PC-3 (cell line): ENCODE data around the gene RPS3A. TPM values are rescaled to one million over a fixed set of nuclear protein-coding genes. Genes with fewer than 3 reads are reported as not detected.

ENCODE experiments used
- ATAC-seq: fragments of 200-7000 bp; cut with Tn5 transposase; 2 replicates; pipeline ENCODE4 v1.9.1; 2020; ENCODE audit warnings: mild to moderate bottlenecking, moderate library complexity
- BruUV-seq: library from RNA; stranded (reverse); fragments of 400-500 nt; replicated peaks from 2 replicates; lab custom pipeline; 2021; lab: Mats Ljungman, UMichigan
- CTCF ChIA-PET: fragments of 300-600 bp; sonication (Branson Sonifier 250); formaldehyde crosslinking; loops from one replicate; lab custom pipeline; 2022; ENCODE audit warnings: antibody characterized with exemption; lab: Charles Lee
- POLR2A ChIA-PET: fragments of 300-600 bp; sonication (Branson Sonifier 250); formaldehyde crosslinking; loops from one replicate; lab custom pipeline; 2022; ENCODE audit warnings: antibody characterized with exemption; ENCODE audit not compliant: unreplicated experiment; lab: Charles Lee
- DNase-seq: peaks from one replicate; pipeline ENCODE4 v3.0.0-alpha.2; 2015
- H2AFZ ChIP-seq: fragments of 300-600 bp; sonication (generic); 2 replicates; pipeline ENCODE4 v1.6.0; 2016; ENCODE audit warnings: antibody characterized with exemption, low read length
- H3F3A ChIP-seq: fragments of 300-600 bp; sonication (generic); one replicate; pipeline ENCODE4 v1.6.0; 2017; ENCODE audit warnings: antibody characterized with exemption, low read length, control low read depth, mild to moderate bottlenecking; ENCODE audit not compliant: unreplicated experiment
- H3K27ac ChIP-seq: fragments of 300-600 bp; sonication (generic); 2 replicates; pipeline ENCODE4 v1.5.1; 2016; ENCODE audit warnings: mild to moderate bottlenecking, low read length
- H3K27me3 ChIP-seq: fragments of 300-600 bp; sonication (generic); 2 replicates; pipeline ENCODE4 v1.6.1; 2016; ENCODE audit warnings: low read length, mixed read lengths
- H3K36me3 ChIP-seq: fragments of 300-600 bp; sonication (generic); 2 replicates; pipeline ENCODE4 v1.6.1; 2016; ENCODE audit warnings: low read depth, mixed run types, low read length, mixed read lengths
- H3K4me1 ChIP-seq: fragments of 300-600 bp; sonication (generic); 2 replicates; pipeline ENCODE4 v1.5.1; 2016; ENCODE audit warnings: low read length; ENCODE audit not compliant: insufficient read depth
- H3K4me2 ChIP-seq: fragments of 300-600 bp; sonication (generic); 2 replicates; pipeline ENCODE4 v1.6.0; 2016; ENCODE audit warnings: low read length
- H3K4me3 ChIP-seq: fragments of 300-600 bp; sonication (generic); 2 replicates; pipeline ENCODE4 v1.5.1; 2016; ENCODE audit warnings: mild to moderate bottlenecking, low read length, mixed read lengths
- H3K79me2 ChIP-seq: fragments of 300-600 bp; sonication (generic); 2 replicates; pipeline ENCODE4 v1.6.1; 2017; ENCODE audit warnings: low read length, mixed read lengths
- H3K9ac ChIP-seq: fragments of 300-600 bp; sonication (generic); 2 replicates; pipeline ENCODE4 v1.6.0; 2016; ENCODE audit warnings: mild to moderate bottlenecking, low read length
- H3K9me2 ChIP-seq: fragments of 300-600 bp; sonication (generic); replicated peaks from 2 replicates; pipeline ENCODE4 v1.6.1; 2016; ENCODE audit warnings: mixed run types, low read length, mixed read lengths
- H3K9me3 ChIP-seq: fragments of 300-600 bp; sonication (generic); 2 replicates; pipeline ENCODE4 v1.6.1; 2016; ENCODE audit warnings: low read length, mixed read lengths
- H4K20me1 ChIP-seq: fragments of 300-600 bp; sonication (generic); 2 replicates; pipeline ENCODE4 v1.6.1; 2016; ENCODE audit warnings: low read length, mixed read lengths
- EZH2 ChIP-seq: fragments of 300-600 bp; sonication (generic); IDR thresholded peaks from one replicate; pipeline ENCODE4 v1.6.1; 2017; ENCODE audit warnings: antibody characterized with exemption, mild to moderate bottlenecking, low read length; ENCODE audit not compliant: unreplicated experiment
- EZH2phosphoT487 ChIP-seq: fragments of 300-600 bp; sonication (generic); IDR thresholded peaks from 2 replicates; pipeline ENCODE4 v1.6.1; 2018; ENCODE audit warnings: mild to moderate bottlenecking, antibody characterized with exemption, low read length, borderline replicate concordance
- intact Hi-C: fragments of 100-400 bp; cut with micrococcal nuclease; formaldehyde crosslinking; loops from 2 replicates; pipeline ENCODE4 v1.9.0; 2023
- total RNA-seq: library from RNA; depleted of rRNA; stranded (reverse); fragments of >200 nt; gene quantifications from 2 replicates; pipeline ENCODE4 v1.2.3, GENCODE V29; 2014
- TF ChIP-seq, protein P1 (sequence below): fragments of 300-600 bp; sonication (generic); conservative IDR thresholded peaks from 2 replicates; pipeline ENCODE4 v1.5.1; 2017; ENCODE audit warnings: antibody characterized with exemption, low read depth, mild to moderate bottlenecking, low read length

The RPS3A gene
- total RNA-seq, 1 experiment from 2014 or later: 560 TPM

DNA sequence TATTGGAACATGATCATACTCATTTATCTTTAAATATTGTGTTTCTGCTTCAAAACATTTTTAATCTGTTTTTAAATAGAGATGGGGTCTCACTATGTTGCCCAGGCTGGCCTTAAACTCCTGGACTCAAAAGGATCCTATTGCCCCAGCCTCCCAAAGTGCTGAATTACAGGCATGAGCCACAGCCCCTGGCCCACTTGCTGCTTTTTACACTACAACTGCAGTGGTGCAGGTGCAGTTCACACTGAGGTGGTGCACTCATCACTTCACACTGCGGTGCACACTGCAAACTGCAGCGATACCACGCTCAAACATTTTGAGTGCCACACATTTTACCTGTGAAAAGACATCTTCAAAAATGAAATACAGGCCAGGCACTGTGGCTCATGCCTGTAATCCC is 10.8 kb downstream of the RPS3A start:
- Histone ChIP-seq H2AFZ (no peak overlapping the region), H3K4me1 (no peaks in the 10 kb centered on the region), H3K27ac (no peak overlapping the region), H3K27me3 (no peaks in the 10 kb centered on the region), H3F3A (no peaks in the 10 kb centered on the region), H3K9ac (no peak overlapping the region), H3K9me2 (no peaks in the 10 kb centered on the region), H3K36me3 (peaks cover 13% of the 10 kb centered on the region; the same call in 1 of the 2 replicates), H3K4me3 (no peak overlapping the region), H3K79me2 (no peaks in the 10 kb centered on the region), H3K9me3 (no peaks in the 10 kb centered on the region), H3K4me2 (no peak overlapping the region), H4K20me1 (no peaks in the 10 kb centered on the region)
- TF ChIP-seq EZH2phosphoT487 (no peak), EZH2 (no peak)
- TF ChIP-seq, protein P1, sequence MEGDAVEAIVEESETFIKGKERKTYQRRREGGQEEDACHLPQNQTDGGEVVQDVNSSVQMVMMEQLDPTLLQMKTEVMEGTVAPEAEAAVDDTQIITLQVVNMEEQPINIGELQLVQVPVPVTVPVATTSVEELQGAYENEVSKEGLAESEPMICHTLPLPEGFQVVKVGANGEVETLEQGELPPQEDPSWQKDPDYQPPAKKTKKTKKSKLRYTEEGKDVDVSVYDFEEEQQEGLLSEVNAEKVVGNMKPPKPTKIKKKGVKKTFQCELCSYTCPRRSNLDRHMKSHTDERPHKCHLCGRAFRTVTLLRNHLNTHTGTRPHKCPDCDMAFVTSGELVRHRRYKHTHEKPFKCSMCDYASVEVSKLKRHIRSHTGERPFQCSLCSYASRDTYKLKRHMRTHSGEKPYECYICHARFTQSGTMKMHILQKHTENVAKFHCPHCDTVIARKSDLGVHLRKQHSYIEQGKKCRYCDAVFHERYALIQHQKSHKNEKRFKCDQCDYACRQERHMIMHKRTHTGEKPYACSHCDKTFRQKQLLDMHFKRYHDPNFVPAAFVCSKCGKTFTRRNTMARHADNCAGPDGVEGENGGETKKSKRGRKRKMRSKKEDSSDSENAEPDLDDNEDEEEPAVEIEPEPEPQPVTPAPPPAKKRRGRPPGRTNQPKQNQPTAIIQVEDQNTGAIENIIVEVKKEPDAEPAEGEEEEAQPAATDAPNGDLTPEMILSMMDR: no peak
- POLR2A ChIA-PET: no interaction called here
- CTCF ChIA-PET: no interaction called here
- no peak for ATAC-seq
- no peak for DNase-seq
- BruUV-seq: no TSS peak
- intact Hi-C loops: loop anchor here (10.0 kb wide), 1 partner anchor 1275 kb away; no protein-coding TSS in a partner anchor

DNA sequence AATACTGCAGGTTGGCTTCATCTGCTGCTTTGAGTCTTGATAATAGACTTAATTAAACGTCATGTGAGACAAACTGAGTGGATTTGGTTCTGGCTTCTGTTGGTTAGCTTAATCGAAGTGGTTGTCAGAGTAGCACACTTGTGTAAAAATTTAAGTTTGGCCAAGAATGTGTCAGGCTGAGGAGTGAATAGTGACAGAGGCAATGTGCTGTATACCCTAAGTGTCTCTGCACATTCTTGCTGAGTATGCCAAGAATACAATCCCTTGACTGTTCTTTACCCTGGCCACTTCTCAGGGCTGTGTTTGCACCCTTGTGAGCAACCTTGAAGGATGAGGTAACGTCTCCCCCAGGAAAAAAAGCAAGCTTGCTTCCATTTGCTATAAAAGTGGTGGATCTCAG is 14.9 kb downstream of the RPS3A start:
- CTCF ChIA-PET: no interaction called here
- H3K4me2 ChIP-seq: no peak overlapping the region
- no TSS peak for BruUV-seq
- H4K20me1 ChIP-seq: no peaks in the 10 kb centered on the region
- ATAC-seq (no peak), DNase-seq (no peak)
- H3K4me3 ChIP-seq: no peak overlapping the region
- no peaks in the 10 kb centered on the region for H3K4me1 ChIP-seq
- no peak overlapping the region for H3K27ac ChIP-seq
- POLR2A ChIA-PET: no interaction called here
- intact Hi-C loops: loop anchor here (10.0 kb wide), 1 partner anchor 1270 kb away; no protein-coding TSS in a partner anchor
- H3K79me2 ChIP-seq: no peaks in the 10 kb centered on the region
- no peak overlapping the region for H3K9ac ChIP-seq
- H3K36me3 ChIP-seq: no peaks in the 10 kb centered on the region
- no peaks in the 10 kb centered on the region for H3K9me2 ChIP-seq
- no peaks in the 10 kb centered on the region for H3K27me3 ChIP-seq
- H3K9me3 ChIP-seq: no peaks in the 10 kb centered on the region
- H3F3A ChIP-seq: no peaks in the 10 kb centered on the region
- no peak overlapping the region for H2AFZ ChIP-seq
- no peak for TF ChIP-seq EZH2
- TF ChIP-seq, protein P1: no peak
- TF ChIP-seq EZH2phosphoT487: no peak

DNA sequence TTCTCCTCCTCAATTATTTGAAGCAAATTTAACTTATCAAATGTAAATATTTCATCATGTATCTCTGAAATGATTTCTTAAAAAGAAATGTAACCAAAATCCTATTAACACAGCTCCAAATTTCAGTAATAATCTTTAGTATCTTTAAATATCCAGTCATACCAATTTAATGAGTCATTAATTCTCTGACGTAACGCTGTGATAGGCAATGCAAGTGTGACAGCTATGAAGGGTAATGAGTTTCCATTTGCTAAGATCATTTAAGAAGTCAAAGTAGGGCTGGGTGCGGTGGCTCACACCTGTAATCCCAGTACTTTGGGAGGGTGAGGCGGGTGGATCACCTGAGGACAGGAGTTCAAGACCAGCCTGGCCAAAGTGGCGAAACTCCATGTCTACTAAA is 15.6 kb downstream of the RPS3A start:
- H2AFZ ChIP-seq: no peak overlapping the region
- no peak overlapping the region for H3K4me3 ChIP-seq
- ChIA-PET POLR2A (no interaction called here), CTCF (no interaction called here)
- H3K36me3 ChIP-seq: no peaks in the 10 kb centered on the region
- no peaks in the 10 kb centered on the region for H3K27me3 ChIP-seq
- peak; percentile 14 for DNase-seq
- no peaks in the 10 kb centered on the region for H3K4me1 ChIP-seq
- no peak overlapping the region for H3K27ac ChIP-seq
- intact Hi-C loops: loop anchor here (5.0 to 10.0 kb wide), 2 partner anchors 487 to 1270 kb away; no protein-coding TSS in a partner anchor
- H3K4me2 ChIP-seq: no peak overlapping the region
- no peaks in the 10 kb centered on the region for H3K79me2 ChIP-seq
- H3K9me3 ChIP-seq: no peaks in the 10 kb centered on the region
- no peak for ATAC-seq
- no peak overlapping the region for H3K9ac ChIP-seq
- no peaks in the 10 kb centered on the region for H3F3A ChIP-seq
- BruUV-seq: no TSS peak
- no peaks in the 10 kb centered on the region for H3K9me2 ChIP-seq
- TF ChIP-seq, protein P1: no peak
- TF ChIP-seq EZH2 (no peak), EZH2phosphoT487 (no peak)
- H4K20me1 ChIP-seq: no peaks in the 10 kb centered on the region
